UCSD-AML1 (cell line): ENCODE data around the gene KRTAP4-3.
"Not testable (repeated sequence)": the region's sequence is repeated elsewhere in the genome, so short reads cannot be mapped to it uniquely, and the experiment has no call there.

Experiments used
- DNase-seq: peaks from one replicate; lab custom pipeline; 2025; ENCODE audit not compliant: unreplicated experiment; lab: John Stamatoyannopoulos, UW

Gene KRTAP4-3

GRCh38 chr17:41153856-41154255 is 14.2 kb downstream of the KRTAP4-3 start:
- no peak for DNase-seq

GRCh38 chr17:41151525-41151924 is 16.5 kb downstream of the KRTAP4-3 start:
- no peak for DNase-seq

GRCh38 chr17:41150026-41150425 is 18.0 kb downstream of the KRTAP4-3 start:
- no peak for DNase-seq

GRCh38 chr17:41149652-41149985 is 18.4 kb downstream of the KRTAP4-3 start, which contains the start of gene KRTAP4-5:
Gene KRTAP4-5 (minus strand): TSS chr17:41149825. CDS start chr17:41149767, 58 bp downstream.
- DNase-seq: no peak

DNA sequence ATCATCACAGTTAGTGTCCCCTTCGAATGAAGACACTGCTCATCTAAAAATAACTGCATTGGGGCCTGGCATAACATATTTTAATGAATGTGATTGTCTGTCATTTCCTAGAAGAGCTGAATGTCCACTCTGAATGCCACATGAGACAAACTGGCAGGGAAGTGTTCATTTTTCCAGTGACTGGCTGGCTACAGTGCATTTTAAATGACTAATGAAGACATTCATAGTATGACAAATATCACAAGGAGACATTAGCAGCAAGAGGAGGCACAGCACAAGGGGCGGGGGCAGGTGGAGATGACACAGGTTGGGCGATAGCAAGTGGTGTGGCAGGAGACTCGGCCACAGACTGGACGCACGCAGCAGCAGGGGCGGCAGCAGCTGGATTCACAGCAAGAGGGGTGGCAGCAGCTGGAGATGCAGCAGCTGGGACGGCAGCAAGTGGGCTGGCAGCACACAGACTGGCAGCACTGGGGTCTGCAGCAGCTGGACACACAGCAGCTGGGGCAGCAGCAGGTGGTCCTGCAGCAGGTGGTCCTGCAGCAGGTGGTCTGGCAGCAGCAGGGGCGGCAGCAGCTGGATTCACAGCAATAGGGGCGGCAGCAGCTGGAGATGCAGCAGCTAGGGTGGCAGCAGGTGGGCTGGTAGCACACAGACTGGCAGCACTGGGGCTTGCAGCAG is 18.9 kb downstream of the KRTAP4-3 start:
- DNase-seq: not testable (repeated sequence)

- no peak for DNase-seq
These were observed 20.4 kb downstream of the KRTAP4-3 start for GRCh38 chr17:41147531-41148204.

GRCh38 chr17:41145261-41145660 is 22.8 kb downstream of the KRTAP4-3 start:
- no peak for DNase-seq

DNA sequence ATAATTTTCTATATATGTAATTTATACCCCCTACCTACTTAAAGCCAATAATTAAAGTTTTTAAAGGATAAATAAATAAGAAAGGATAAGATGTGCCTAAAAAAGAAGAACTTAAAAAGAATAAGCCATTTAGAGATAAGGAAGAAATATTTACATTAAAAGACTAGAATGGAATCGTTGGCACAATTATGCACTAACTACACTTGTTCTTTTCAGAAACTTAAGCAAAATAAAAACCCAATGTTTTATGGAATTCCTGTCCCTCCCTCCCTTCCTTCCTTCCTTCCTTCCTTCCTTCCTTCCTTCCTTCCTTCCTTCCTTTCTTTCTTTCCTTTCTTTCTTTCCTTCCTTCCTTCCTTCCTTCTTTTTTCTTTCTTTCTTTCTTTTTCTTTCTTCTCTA is 23.2 kb downstream of the KRTAP4-3 start:
- no peak for DNase-seq

GRCh38 chr17:41141361-41141760 is 26.7 kb downstream of the KRTAP4-3 start:
- DNase-seq: no peak

DNA sequence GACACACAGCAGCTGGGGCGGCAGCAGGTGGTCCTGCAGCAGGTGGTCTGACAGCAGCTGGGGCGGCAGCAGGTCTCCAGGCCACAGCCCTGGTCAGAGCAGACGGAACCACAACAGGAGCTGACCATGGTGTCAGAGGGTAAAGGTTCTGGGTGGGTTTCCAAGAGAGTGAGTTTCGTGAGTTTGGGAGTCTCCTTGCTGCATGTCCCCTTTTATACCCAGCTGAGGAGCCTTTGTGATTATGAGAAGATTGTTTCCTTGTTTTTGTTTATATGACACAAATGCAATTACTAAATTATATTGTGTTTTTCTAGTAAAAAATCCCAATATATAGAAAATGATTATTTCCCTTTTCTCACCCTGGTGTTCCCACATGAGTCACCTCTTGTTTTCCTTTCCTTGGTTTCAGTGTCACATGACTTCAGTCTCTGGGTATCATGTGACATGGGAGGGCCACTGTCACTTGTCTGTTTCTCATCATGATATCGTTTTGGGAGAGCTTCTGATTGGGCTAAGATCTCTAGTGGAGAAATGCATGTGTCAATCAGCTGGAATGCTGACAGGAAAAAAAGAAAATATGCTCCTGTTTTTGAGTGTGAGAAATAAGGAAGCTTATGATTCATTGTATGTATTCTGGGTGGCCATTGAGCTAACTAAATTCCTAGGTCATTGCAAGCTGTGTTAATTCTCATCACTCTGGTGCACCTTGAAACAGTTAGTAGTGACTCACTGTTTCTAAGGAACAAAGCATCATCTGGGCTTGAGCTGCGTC is 27.5 kb downstream of the KRTAP4-3 start, which contains the start of gene KRTAP4-6:
TSS of gene KRTAP4-6 (minus strand) at position 185 of the 772 bp plus-strand sequence. CDS start at position 128, 57 bp downstream.
- no peak for DNase-seq

DNA sequence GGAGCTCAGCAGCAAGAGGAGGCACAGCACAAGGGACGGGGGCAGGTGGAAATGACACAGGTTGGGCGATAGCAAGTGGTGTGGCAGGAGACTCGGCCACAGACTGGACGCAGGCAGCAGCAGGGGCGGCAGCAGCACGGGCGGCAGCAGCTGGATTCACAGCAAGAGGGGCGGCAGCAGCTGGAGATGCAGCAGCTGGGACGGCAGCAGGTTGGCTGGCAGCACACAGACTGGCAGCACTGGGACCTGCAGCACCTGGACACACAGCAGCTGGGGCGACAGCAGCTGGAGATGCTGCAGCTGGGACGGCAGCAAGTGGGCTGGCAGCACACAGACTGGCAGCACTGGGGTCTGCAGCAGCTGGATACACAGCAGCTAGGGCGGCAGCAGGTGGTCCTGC is 28.2 kb downstream of the KRTAP4-3 start:
- DNase-seq: not testable (repeated sequence)

GRCh38 chr17:41133880-41134735 is 33.9 kb downstream of the KRTAP4-3 start:
- DNase-seq: no peak

DNA sequence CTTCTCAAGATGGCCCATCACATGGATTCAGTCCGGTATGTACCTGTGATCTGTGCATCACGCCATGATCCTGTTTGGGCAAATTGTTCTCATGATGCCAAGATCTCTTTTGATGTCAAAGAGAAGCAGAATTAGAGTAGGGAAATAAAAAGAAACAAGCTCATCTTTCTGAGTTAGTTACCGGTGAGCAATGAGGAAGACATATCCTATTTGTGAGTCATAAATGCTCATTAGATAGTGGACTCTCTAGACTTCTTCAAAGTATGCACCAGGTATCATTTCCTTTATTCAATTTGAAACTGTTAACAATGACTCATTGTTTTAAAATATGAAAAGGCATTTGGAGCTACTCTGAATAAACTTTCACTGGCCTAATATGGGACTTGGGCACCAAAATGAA is 36.0 kb downstream of the KRTAP4-3 start:
- DNase-seq: no peak

- DNase-seq: no peak
These were observed 40.6 kb downstream of the KRTAP4-3 start for GRCh38 chr17:41127371-41127770.

DNA sequence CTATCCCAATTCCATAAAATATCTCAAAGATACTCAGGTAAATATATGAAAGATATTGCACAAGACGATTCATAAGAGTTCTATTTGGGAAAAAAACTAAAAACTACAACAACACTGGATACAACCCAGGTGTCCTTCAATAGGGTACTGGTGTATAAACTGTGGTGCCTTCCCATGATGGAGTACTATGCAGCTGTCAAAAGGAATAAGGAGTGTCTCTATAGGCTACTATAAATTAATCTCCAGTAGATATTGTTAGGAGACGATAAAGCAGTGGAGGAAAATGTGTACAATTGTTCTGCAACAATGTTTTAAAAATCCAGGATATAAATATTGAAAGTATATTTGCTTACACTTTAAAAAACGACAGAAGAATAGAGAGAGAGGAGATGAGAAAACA is 41.6 kb downstream of the KRTAP4-3 start:
- DNase-seq: no peak

- DNase-seq: no peak
These were observed 43.0 kb downstream of the KRTAP4-3 start for GRCh38 chr17:41125064-41125463.

GRCh38 chr17:41123991-41124371 is 44.0 kb downstream of the KRTAP4-3 start, which contains the start of gene KRTAP4-12:
Gene KRTAP4-12 (minus strand): TSS chr17:41124182. CDS start chr17:41124122, 60 bp downstream.
- DNase-seq: not testable (repeated sequence)

DNA sequence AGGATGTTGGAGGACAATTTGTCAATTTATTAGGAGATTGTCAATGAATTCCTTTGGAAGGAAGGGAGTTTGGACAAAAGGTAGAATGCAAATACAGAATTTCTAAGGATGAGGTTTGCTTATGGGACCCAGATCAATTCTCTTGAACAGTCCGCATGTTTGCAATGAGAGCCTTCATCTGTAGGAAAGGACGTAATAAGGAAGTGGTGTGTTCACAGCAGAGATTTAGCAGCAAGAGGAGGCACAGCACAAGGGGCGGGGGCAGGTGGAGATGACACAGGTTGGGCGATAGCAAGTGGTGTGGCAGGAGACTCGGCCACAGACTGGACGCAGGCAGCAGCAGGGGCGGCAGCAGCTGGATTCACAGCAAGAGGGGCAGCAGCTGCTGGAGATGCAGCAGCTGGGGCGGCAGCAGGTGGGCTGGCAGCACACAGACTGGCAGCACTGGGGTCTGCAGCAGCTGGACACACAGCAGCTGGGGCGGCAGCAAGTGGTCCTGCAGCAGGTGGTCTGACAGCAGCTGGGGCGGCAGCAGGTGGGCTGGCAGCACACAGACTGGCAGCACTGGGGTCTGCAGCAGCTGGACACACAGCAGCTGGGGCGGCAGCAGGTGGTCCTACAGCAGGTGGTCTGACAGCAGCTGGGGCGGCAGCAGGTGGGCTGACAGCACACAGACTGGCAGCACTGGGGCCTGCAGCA is 44.6 kb downstream of the KRTAP4-3 start:
- not testable (repeated sequence) for DNase-seq

- no peak for DNase-seq
These were observed 46.3 kb downstream of the KRTAP4-3 start for GRCh38 chr17:41121742-41122141.
